GM12878 (cell line): Measurements from ENCODE around the gene GPBP1. TPM values are rescaled to one million over a fixed set of nuclear protein-coding genes. Genes with fewer than 3 reads are reported as not detected.

ENCODE experiments used
- ATAC-seq: fragments of 200-7000 bp; cut with Tn5 transposase; 3 replicates; pipeline ENCODE4 v1.9.1; 2020; ENCODE audit warnings: mild to moderate bottlenecking, moderate library complexity
- BruUV-seq: library from RNA; stranded (reverse); fragments of 400-500 nt; replicated peaks from 2 replicates; lab custom pipeline; 2021; lab: Mats Ljungman, UMichigan
- CTCF ChIA-PET: fragments of 300-600 bp; sonication (Branson Sonifier 250); formaldehyde crosslinking; extraction: SDS; loops from one replicate; lab custom pipeline; 2021; ENCODE audit warnings: inconsistent platforms; lab: Yijun Ruan, JAX
- POLR2A ChIA-PET: fragments of 350-600 bp; formaldehyde crosslinking; extraction: SDS; loops from one replicate; lab custom pipeline; 2021; ENCODE audit warnings: inconsistent platforms; lab: Charles Lee
- RAD21 ChIA-PET: fragments of 300-600 bp; sonication (Branson Sonifier 250); formaldehyde crosslinking; loops from one replicate; lab custom pipeline; 2023; ENCODE audit warnings: antibody characterized with exemption; ENCODE audit not compliant: unreplicated experiment; lab: Charles Lee
- SMC1A ChIA-PET: fragments of 300-600 bp; sonication (Branson Sonifier 250); formaldehyde crosslinking; loops from one replicate; lab custom pipeline; 2023; ENCODE audit not compliant: unreplicated experiment, uncharacterized antibody; lab: Charles Lee
- DNase-seq: peaks from one replicate; pipeline ENCODE4 v3.0.0-alpha.2; 2011; ENCODE audit warnings: low read depth, low spot score
- FAIRE-seq: peaks from 3 replicates; lab custom pipeline; 2011; peaks lifted over from hg19 to GRCh38; lab: Jason Lieb, UNC
- H2AFZ ChIP-seq: 2 replicates; pipeline ENCODE4 v1.6.0; 2011; ENCODE audit warnings: low read depth, low read length, control low read depth; ENCODE audit not compliant: control insufficient read depth
- H3K27ac ChIP-seq: 2 replicates; pipeline ENCODE4 v1.5.1; 2011; ENCODE audit warnings: control low read depth; ENCODE audit not compliant: control insufficient read depth, insufficient read depth
- H3K27me3 ChIP-seq, 2 experiments: replicated peaks in 1 of 2; 2 replicates each; pipeline versions ENCODE4 v1.6.0 to v1.6.1; 2011; ENCODE audit warnings: low read length in 1 of 2; ENCODE audit not compliant: control insufficient read depth in 2 of 2, insufficient read depth in 2 of 2
- H3K36me3 ChIP-seq, 2 experiments: 2 replicates each; pipeline ENCODE4 v1.5.1; 2011; ENCODE audit warnings: low read length in 1 of 2; ENCODE audit not compliant: control insufficient read depth in 2 of 2, insufficient read depth in 2 of 2
- H3K4me1 ChIP-seq: 2 replicates; pipeline ENCODE4 v1.6.1; 2011; ENCODE audit warnings: mild to moderate bottlenecking, low read length, moderate library complexity, mixed read lengths; ENCODE audit not compliant: control insufficient read depth, insufficient read depth
- H3K4me2 ChIP-seq: 2 replicates; pipeline ENCODE4 v1.6.0; 2011; ENCODE audit warnings: control low read depth; ENCODE audit not compliant: control insufficient read depth, insufficient read depth
- H3K4me3 ChIP-seq: fragments of 200-600 bp; sonication (generic); 2 replicates; pipeline ENCODE4 v1.5.1; 2016
- H3K79me2 ChIP-seq: 2 replicates; pipeline ENCODE4 v1.6.0; 2011; ENCODE audit warnings: low read length; ENCODE audit not compliant: control insufficient read depth, insufficient read depth
- H3K9ac ChIP-seq: 2 replicates; pipeline ENCODE4 v1.8.0; 2011; ENCODE audit warnings: low read length, control low read depth, mixed read lengths; ENCODE audit not compliant: control insufficient read depth, insufficient read depth
- H3K9me3 ChIP-seq: replicated peaks from 3 replicates; pipeline ENCODE4 v1.5.1; 2011; ENCODE audit warnings: mild to moderate bottlenecking, low read length; ENCODE audit not compliant: control insufficient read depth, insufficient read depth
- H4K20me1 ChIP-seq: 2 replicates; pipeline ENCODE4 v1.6.0; 2011; ENCODE audit not compliant: control insufficient read depth, insufficient read depth
- ESRRA ChIP-seq: IDR thresholded peaks from 2 replicates; pipeline ENCODE4 v1.6.1; 2012; ENCODE audit warnings: mild to moderate bottlenecking, low read length, improper control_type of control experiment
- FOS ChIP-seq: IDR thresholded peaks from 3 replicates; pipeline ENCODE4 v1.6.1; 2011; ENCODE audit warnings: borderline replicate concordance; ENCODE audit not compliant: insufficient read length; ENCODE audit errors: extremely low read depth
- HCFC1 ChIP-seq: fragments of 150-350 bp; IDR thresholded peaks from 2 replicates; pipeline ENCODE4 v1.6.1; 2014; ENCODE audit warnings: low read length
- IKZF2 ChIP-seq, 2 experiments: fragments of 450-650 bp; IDR thresholded peaks; 2 replicates each; pipeline ENCODE4 v1.6.1; 2017; ENCODE audit warnings: mild to moderate bottlenecking in 2 of 2, moderate library complexity in 2 of 2
- KAT2A ChIP-seq: conservative IDR thresholded peaks from 2 replicates; pipeline ENCODE4 v1.6.1; 2011; ENCODE audit warnings: low read depth, low read length; ENCODE audit not compliant: control insufficient read depth
- NFYB ChIP-seq: IDR thresholded peaks from 2 replicates; pipeline ENCODE4 v1.6.1; 2011; ENCODE audit warnings: low read depth, mild to moderate bottlenecking, low read length, improper control_type of control experiment, moderate library complexity; ENCODE audit not compliant: insufficient read depth
- NR2C2 ChIP-seq: IDR thresholded peaks from 2 replicates; pipeline ENCODE4 v1.6.1; 2011; ENCODE audit warnings: borderline replicate concordance, low read depth; ENCODE audit not compliant: control insufficient read depth, insufficient read length
- NRF1 ChIP-seq: conservative IDR thresholded peaks from 2 replicates; pipeline ENCODE4 v1.6.1; 2011; ENCODE audit warnings: mild to moderate bottlenecking, low read depth, low read length, improper control_type of control experiment
- PML ChIP-seq: IDR thresholded peaks from 2 replicates; pipeline ENCODE4 v1.6.1; 2012; ENCODE audit warnings: low read length, inconsistent platforms
- REST ChIP-seq: IDR thresholded peaks from 2 replicates; pipeline ENCODE4 v1.6.1; 2012; ENCODE audit warnings: mild to moderate bottlenecking, low read depth, low read length
- RFX5 ChIP-seq: IDR thresholded peaks from 2 replicates; pipeline ENCODE4 v1.6.1; 2011; ENCODE audit warnings: low read depth, low read length, improper control_type of control experiment
- SPI1 ChIP-seq: IDR thresholded peaks from 2 replicates; pipeline ENCODE4 v1.6.1; 2011; ENCODE audit warnings: low read depth, mild to moderate bottlenecking, low read length, moderate library complexity, borderline replicate concordance; ENCODE audit not compliant: insufficient read depth
- SREBF2 ChIP-seq: IDR thresholded peaks from 2 replicates; pipeline ENCODE4 v1.6.1; 2012; ENCODE audit warnings: mild to moderate bottlenecking, low read length
- USF2 ChIP-seq: IDR thresholded peaks from 2 replicates; pipeline ENCODE4 v1.6.1; 2011; ENCODE audit warnings: low read depth, low read length, improper control_type of control experiment, borderline replicate concordance
- ZBTB11 ChIP-seq: fragments of 450-650 bp; formaldehyde crosslinking; IDR thresholded peaks from 2 replicates; pipeline ENCODE4 v1.5.0; 2022; ENCODE audit warnings: mild to moderate bottlenecking, missing genetic modification characterization
- ZNF622 ChIP-seq: fragments of 450-650 bp; IDR thresholded peaks from 2 replicates; pipeline ENCODE4 v1.6.1; 2017; ENCODE audit warnings: mild to moderate bottlenecking, inconsistent platforms
- WGBS: methylation state at CpG from one replicate; pipeline ENCODE4 v1.1.6; 2016; ENCODE audit warnings: low lambda C conversion rate; ENCODE audit not compliant: insufficient replicate concordance, insufficient coverage; ENCODE audit errors: missing lambda C conversion rate; 5-methylcytosine and 5-hydroxymethylcytosine counted together
- in situ Hi-C: fragments of 300-500 bp; cut with MboI; formaldehyde crosslinking; loops from 9 replicates; pipeline ENCODE4 v1.14.3; 2018; ENCODE audit warnings: mixed read lengths
- intact Hi-C: fragments of 100-400 bp; cut with micrococcal nuclease; formaldehyde crosslinking; loops from one replicate; pipeline ENCODE4 v1.14.2; 2022; ENCODE audit not compliant: unreplicated experiment
- polyA plus RNA-seq, 11 experiments: library from polyadenylated mRNA; depleted of rRNA in 4 of 11; unstranded in 6 of 11; stranded (reverse) in 5 of 11; fragments of >200 nt; fragmentation: Nextera tagmentation in 4 of 11; fragmentation: Illumina TruSeq in 1 of 11; extraction: Ambion mirVana in 4 of 11; extraction: Trizol in 1 of 11; gene quantifications; 1 replicate in 1 of 11; 2 replicates in 10 of 11; pipeline versions ENCODE4 v1.2.1 to v1.2.3, GENCODE V29; 2011 to 2016; ENCODE audit warnings: inconsistent platforms in 2 of 11, missing spikeins in 2 of 11, low read depth in 1 of 11
- total RNA-seq, 4 experiments: library from RNA; depleted of rRNA in 3 of 4; stranded (reverse); fragments of >200 nt in 3 of 4; fragmentation: Illumina TruSeq in 1 of 4; extraction: Trizol in 1 of 4; gene quantifications; 2 replicates each; pipeline versions ENCODE4 v1.2.1 to v1.2.3, GENCODE V29; 2013 to 2021
- TF ChIP-seq, protein P1 (sequence below): fragments of 450-650 bp; IDR thresholded peaks from 2 replicates; pipeline ENCODE4 v1.6.1; 2017; ENCODE audit warnings: borderline replicate concordance

GPBP1 gene
- total and polyA plus RNA-seq, 10 of the 15 experiments (the other 5 are each of a cell fraction or from before 2014, with no cell fraction given): 27.0 to 96.2 (median 55.4) TPM

DNA sequence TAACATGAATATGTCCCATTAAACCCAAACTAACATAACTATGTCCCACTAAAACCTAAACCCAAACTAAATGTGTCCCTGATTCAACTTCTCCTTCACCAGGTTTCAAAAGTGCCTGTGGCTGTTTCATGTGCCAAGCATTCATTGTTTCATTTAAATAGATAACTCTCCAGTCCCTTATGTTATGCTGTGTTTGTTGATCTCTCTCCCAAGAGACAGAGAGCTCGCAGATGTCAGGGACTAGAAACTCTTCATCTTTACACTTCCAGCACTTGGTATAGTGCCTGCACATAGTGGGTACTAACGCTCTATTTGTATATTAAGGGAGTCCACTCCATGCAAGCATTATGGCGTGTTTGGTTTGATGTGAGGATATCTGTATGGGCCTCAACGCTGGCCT is 118.0 kb downstream of the GPBP1 start:
- no TSS peak for BruUV-seq
- in situ Hi-C loops: no loop called here
- TF ChIP-seq IKZF2 (IDR thresholded peaks at IDR 0.05) (no peak), ZNF622 (no peak), SREBF2 (no peak), REST (no peak), NRF1 (no peak), NR2C2 (no peak), FOS (no peak), KAT2A (no peak), USF2 (no peak), ESRRA (no peak), ZBTB11 (CRISPR knock-in tag) (no peak), SPI1 (no peak), RFX5 (no peak), PML (no peak), NFYB (no peak), HCFC1 (no peak)
- TF ChIP-seq, protein P1, sequence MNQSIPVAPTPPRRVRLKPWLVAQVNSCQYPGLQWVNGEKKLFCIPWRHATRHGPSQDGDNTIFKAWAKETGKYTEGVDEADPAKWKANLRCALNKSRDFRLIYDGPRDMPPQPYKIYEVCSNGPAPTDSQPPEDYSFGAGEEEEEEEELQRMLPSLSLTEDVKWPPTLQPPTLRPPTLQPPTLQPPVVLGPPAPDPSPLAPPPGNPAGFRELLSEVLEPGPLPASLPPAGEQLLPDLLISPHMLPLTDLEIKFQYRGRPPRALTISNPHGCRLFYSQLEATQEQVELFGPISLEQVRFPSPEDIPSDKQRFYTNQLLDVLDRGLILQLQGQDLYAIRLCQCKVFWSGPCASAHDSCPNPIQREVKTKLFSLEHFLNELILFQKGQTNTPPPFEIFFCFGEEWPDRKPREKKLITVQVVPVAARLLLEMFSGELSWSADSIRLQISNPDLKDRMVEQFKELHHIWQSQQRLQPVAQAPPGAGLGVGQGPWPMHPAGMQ: no peak

More for the DNA sequence above, 118.0 kb downstream of the GPBP1 start:
- no peaks in the 10 kb centered on the region for H3K79me2 ChIP-seq
- DNase-seq (no peak), FAIRE-seq (no peak), ATAC-seq (no peak)
- ChIA-PET POLR2A (no interaction called here), SMC1A (no interaction called here), RAD21 (no interaction called here), CTCF (no interaction called here)
- no peaks in the 10 kb centered on the region for H3K4me1 ChIP-seq
- H3K27me3 ChIP-seq: no peaks in the 10 kb centered on the region
- WGBS: 54% methylated on average over 4 of the region's 4 CpGs
- H2AFZ ChIP-seq: no peak overlapping the region
- H4K20me1 ChIP-seq: no peaks in the 10 kb centered on the region
- no peaks in the 10 kb centered on the region for H3K9me3 ChIP-seq
- H3K4me3 ChIP-seq: no peak overlapping the region
- intact Hi-C loops: no loop called here
- no peak overlapping the region for H3K4me2 ChIP-seq
- H3K27ac ChIP-seq: no peak overlapping the region
- no peaks in the 10 kb centered on the region for H3K36me3 ChIP-seq
- H3K9ac ChIP-seq: no peak overlapping the region
